Measurements from ENCODE around the gene BET1. TPM values are rescaled to one million over a fixed set of nuclear protein-coding genes. Genes with fewer than 3 reads are reported as not detected.

BET1 gene
- total and polyA plus RNA-seq, 2 of the 8 experiments (the other 6 are each of a cell fraction or from before 2014, with no cell fraction given): 20.6 to 31.7 TPM

DNA sequence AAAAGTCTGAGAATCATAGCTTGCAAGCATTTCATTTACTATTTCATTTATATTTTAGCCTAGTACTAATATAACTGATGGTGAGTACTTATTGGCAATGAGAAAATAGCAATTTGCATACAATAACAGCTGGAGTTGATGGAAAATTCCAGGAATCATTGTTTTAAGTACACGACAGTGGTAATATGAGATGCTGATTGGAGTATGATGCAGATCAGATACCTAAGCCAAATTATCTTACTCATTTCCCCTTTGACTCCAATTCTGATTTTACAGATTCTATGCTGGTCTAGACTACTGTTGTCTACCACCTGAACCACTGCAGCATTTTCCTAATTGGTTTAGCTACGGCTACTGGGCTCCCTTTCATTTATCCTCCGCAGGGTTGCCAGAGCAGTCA lies 45.9 kb downstream of the BET1 start:
- Histone ChIP-seq H2BK5ac (ENCODE audit: low read depth, low read length) (no peak overlapping the region), H3K79me1 (ENCODE audit: low read depth, low read length) (no peaks in the 10 kb centered on the region), H3K36me3 (ENCODE audit: control insufficient read depth in 2 of 4, insufficient read depth in 4 of 4, low read length in 3 of 4) (no peaks in the 10 kb centered on the region), H3K56ac (replicated peaks; ENCODE audit: insufficient read length, low read depth, low read length) (no peak overlapping the region), H4K5ac (ENCODE audit: insufficient read length, low read depth, low read length) (no peak overlapping the region), H3K4ac (replicated peaks; ENCODE audit: insufficient read length, low read depth, low read length) (no peak overlapping the region), H2BK20ac (ENCODE audit: low read length) (no peak overlapping the region), H3K23me2 (ENCODE audit: low read depth, low read length) (no peaks in the 10 kb centered on the region), H2AK5ac (ENCODE audit: low read depth, low read length) (no peak overlapping the region), H3K9ac (replicated peaks in 1 of 4; ENCODE audit: extremely low read depth in 1 of 4, low read depth in 3 of 4, low read length in 3 of 4) (no peak overlapping the region), H4K8ac (ENCODE audit: extremely low read depth, insufficient read depth, low read length) (no peak overlapping the region), H4K91ac (replicated peaks; ENCODE audit: insufficient read length, low read length) (no peak overlapping the region), H3K18ac (ENCODE audit: extremely low read depth, low read length) (no peak overlapping the region), H3K4me2 (ENCODE audit: insufficient read depth in 1 of 2, low read depth in 2 of 2, low read length in 2 of 2) (no peak overlapping the region), H3K14ac (ENCODE audit: insufficient read length) (no peak overlapping the region), H2AFZ (ENCODE audit: low read length) (no peak overlapping the region), H3K9me3 (ENCODE audit: insufficient read depth in 2 of 2, low read depth in 1 of 2, low read length in 1 of 2) (no peaks in the 10 kb centered on the region), H3K23ac (ENCODE audit: insufficient read length) (no peak overlapping the region), H2BK15ac (ENCODE audit: low read length) (no peak overlapping the region), H3K79me2 (ENCODE audit: control insufficient read depth in 1 of 2, insufficient read depth in 2 of 2, low read length in 2 of 2) (no peaks in the 10 kb centered on the region), H2BK120ac (replicated peaks; ENCODE audit: low read depth, low read length) (no peak overlapping the region), H4K20me1 (replicated peaks in 1 of 2; ENCODE audit: control insufficient read depth in 1 of 2, insufficient read depth in 2 of 2, low read length in 2 of 2) (no peaks in the 10 kb centered on the region), H3K4me1 (replicated peaks in 1 of 4; ENCODE audit: control insufficient read depth in 3 of 4, insufficient read depth in 4 of 4, low read length in 3 of 4) (no peaks in the 10 kb centered on the region), H3K4me3 (ENCODE audit: extremely low read depth in 1 of 4, insufficient read depth in 2 of 4, low read depth in 3 of 4, low read length in 4 of 4) (no peak overlapping the region), H2BK12ac (ENCODE audit: low read depth, low read length) (no peak overlapping the region), H3K27ac (ENCODE audit: low read depth, low read length) (no peak overlapping the region), H3K27me3 (replicated peaks in 1 of 4; ENCODE audit: control insufficient read depth in 3 of 4, extremely low read depth in 1 of 4, insufficient read depth in 3 of 4, low read length in 3 of 4) (no peaks in the 10 kb centered on the region)
- ChIA-PET CTCF (ENCODE audit: partially characterized antibody) (interaction anchor here (1.6 kb wide), 1 partner anchor 156 kb away, joined by 4 read pairs; no protein-coding TSS in a partner anchor), POLR2A (ENCODE audit: partially characterized antibody) (no interaction called here)
- FAIRE-seq (no peak), DNase-seq (ENCODE audit: low read depth in 1 of 2, low spot score in 2 of 2) (no peak)
- WGBS, 2 experiments (ENCODE audit: extremely low coverage in 1 of 2, insufficient coverage in 1 of 2, insufficient read length in 1 of 2, insufficient replicate concordance in 2 of 2, low coverage in 1 of 2, low lambda C conversion rate in 2 of 2, missing lambda C conversion rate in 1 of 2): 88% methylated on average over 3 of the region's 3 CpGs; no CpG with 5 or more reads in 1 of the 2 experiments
- TF ChIP-seq CTCF (IDR thresholded peaks at IDR 0.05; ENCODE audit: control extremely low read depth in 1 of 3, insufficient read depth in 1 of 3, low read depth in 1 of 3, low read length in 3 of 3) (no peak), KDM1A (IDR thresholded peaks at IDR 0.05; ENCODE audit: borderline replicate concordance, low read length) (no peak), HDAC2 (IDR thresholded peaks at IDR 0.05; ENCODE audit: borderline replicate concordance in 1 of 2, low read depth in 2 of 2, low read length in 2 of 2) (no peak), SIX5 (IDR thresholded peaks at IDR 0.05; ENCODE audit: low read depth, low read length) (no peak), EZH2 (IDR thresholded peaks at IDR 0.05; ENCODE audit: low read depth, low read length, severe bottlenecking) (no peak), SRF (IDR thresholded peaks at IDR 0.05; ENCODE audit: low read depth, low read length) (no peak), HDAC6 (IDR thresholded peaks at IDR 0.05; ENCODE audit: low read depth, low read length) (no peak), JUND (IDR thresholded peaks at IDR 0.05; ENCODE audit: low read length) (no peak)
- TF ChIP-seq, protein P1, sequence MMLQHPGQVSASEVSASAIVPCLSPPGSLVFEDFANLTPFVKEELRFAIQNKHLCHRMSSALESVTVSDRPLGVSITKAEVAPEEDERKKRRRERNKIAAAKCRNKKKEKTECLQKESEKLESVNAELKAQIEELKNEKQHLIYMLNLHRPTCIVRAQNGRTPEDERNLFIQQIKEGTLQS (IDR thresholded peaks at IDR 0.05; ENCODE audit: insufficient read depth, low read depth, low read length): no peak
- TF ChIP-seq, protein P2, sequence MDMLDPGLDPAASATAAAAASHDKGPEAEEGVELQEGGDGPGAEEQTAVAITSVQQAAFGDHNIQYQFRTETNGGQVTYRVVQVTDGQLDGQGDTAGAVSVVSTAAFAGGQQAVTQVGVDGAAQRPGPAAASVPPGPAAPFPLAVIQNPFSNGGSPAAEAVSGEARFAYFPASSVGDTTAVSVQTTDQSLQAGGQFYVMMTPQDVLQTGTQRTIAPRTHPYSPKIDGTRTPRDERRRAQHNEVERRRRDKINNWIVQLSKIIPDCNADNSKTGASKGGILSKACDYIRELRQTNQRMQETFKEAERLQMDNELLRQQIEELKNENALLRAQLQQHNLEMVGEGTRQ (IDR thresholded peaks at IDR 0.05; ENCODE audit: low read length): no peak
